22Rv1 (cell line): ENCODE measurements around the gene STS.

Experiments
- H3K27ac ChIP-seq: fragments of 450-650 bp; 2 replicates; pipeline ENCODE4 v1.5.1; 2017
- ZFX ChIP-seq: fragments of 450-650 bp; IDR thresholded peaks from 2 replicates; pipeline ENCODE4 v1.6.1; 2017; ENCODE audit warnings: antibody characterized with exemption, borderline replicate concordance
- TF ChIP-seq, protein P1 (sequence below): fragments of 450-650 bp; IDR thresholded peaks from 2 replicates; pipeline ENCODE4 v1.5.1; 2017; ENCODE audit warnings: mild to moderate bottlenecking

STS gene

DNA sequence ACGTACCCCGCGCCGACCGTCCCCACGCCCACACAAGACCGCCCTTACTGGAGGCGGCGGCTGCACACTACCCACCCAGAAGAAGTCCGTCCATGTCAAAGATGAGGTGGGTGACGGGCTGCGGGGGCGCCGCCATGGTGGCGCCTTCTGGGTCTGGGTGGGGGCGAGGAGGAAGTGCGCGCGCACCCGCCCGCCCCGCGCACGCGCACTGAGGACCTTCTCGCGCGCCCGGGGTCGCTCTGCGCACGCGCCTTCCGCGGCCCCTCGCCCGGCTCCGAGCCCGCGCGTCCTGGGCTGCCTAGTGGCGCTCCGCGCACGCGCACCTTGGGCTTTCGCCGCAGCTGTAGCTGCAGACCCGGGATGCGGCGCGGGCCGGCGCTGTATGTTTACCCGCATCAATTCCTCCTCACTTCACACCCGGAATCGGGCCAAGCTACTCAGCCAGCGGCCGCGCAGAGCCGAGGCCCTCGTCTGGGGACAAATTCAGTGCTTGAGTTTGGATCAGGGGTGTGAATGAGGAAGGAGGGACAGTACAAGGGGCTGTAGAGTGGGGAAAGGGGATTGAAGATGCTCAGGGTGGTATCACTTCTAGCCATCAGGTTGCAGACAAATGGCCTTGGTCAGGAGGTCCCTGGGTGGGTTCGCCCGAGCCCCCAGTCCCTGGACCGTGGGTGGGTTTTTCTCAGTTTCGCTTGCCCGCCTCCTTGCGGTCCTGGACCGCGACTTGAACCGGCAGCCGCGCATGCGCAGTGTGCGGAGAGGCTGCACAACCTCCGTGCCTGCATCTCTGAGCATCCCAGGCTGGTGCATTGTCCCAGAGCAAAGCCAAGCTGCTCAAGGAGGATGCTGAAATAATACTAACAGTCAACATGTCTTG is 704 bp downstream of the STS start, which contains the start of gene PUDP:
Gene PUDP, minus strand, starts transcription at position 176 of the 877 bp plus-strand sequence. Its CDS starts 40 bp downstream, at position 136.
- peak within 1 kb of the TSS; percentile 80 for H3K27ac ChIP-seq
- TF ChIP-seq, protein P1, sequence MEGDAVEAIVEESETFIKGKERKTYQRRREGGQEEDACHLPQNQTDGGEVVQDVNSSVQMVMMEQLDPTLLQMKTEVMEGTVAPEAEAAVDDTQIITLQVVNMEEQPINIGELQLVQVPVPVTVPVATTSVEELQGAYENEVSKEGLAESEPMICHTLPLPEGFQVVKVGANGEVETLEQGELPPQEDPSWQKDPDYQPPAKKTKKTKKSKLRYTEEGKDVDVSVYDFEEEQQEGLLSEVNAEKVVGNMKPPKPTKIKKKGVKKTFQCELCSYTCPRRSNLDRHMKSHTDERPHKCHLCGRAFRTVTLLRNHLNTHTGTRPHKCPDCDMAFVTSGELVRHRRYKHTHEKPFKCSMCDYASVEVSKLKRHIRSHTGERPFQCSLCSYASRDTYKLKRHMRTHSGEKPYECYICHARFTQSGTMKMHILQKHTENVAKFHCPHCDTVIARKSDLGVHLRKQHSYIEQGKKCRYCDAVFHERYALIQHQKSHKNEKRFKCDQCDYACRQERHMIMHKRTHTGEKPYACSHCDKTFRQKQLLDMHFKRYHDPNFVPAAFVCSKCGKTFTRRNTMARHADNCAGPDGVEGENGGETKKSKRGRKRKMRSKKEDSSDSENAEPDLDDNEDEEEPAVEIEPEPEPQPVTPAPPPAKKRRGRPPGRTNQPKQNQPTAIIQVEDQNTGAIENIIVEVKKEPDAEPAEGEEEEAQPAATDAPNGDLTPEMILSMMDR: peak; percentile 17; the same call in 1 of the 2 replicates
- no peak for TF ChIP-seq ZFX

- TF ChIP-seq, protein P1: no peak
- no peak for TF ChIP-seq ZFX
- H3K27ac ChIP-seq: no peak overlapping the region
Measured at GRCh38 chrX:7149411-7149810, 1.9 kb downstream of the STS start.

DNA sequence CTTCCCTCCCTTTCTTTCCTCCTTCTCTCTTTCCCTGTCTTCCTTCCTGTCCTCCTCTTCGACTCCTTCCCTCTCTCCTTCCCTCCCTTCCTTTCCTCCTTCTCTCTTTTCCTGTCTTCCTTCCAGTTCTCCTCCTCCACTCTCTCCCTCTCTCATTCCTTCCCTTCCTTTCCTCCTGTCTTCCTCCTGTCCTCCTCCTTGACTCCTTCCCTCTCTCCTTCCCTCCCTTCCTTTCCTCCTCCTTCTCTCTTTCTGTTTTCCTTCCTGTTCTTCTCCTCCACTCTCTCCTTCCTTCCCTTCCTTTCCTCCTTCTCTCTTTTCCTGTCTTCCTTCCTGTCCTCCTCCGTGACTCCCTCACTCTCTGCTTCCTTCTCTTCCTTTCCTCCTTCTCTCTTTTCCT is 5.7 kb downstream of the STS start:
- no peak overlapping the region for H3K27ac ChIP-seq
- TF ChIP-seq, protein P1: no peak
- TF ChIP-seq ZFX: no peak

GRCh38 chrX:7154041-7154597 is 6.6 kb downstream of the STS start:
- H3K27ac ChIP-seq: no peak overlapping the region
- no peak for TF ChIP-seq ZFX
- TF ChIP-seq, protein P1: no peak

- H3K27ac ChIP-seq: no peak overlapping the region
- no peak for TF ChIP-seq ZFX
- TF ChIP-seq, protein P1: no peak
Measured at GRCh38 chrX:7155163-7155562, 7.7 kb downstream of the STS start.

GRCh38 chrX:7156879-7157278 is 9.4 kb downstream of the STS start:
- H3K27ac ChIP-seq: no peak overlapping the region
- TF ChIP-seq, protein P1: no peak
- TF ChIP-seq ZFX: no peak

GRCh38 chrX:7158468-7158990 is 11.0 kb downstream of the STS start:
- no peak overlapping the region for H3K27ac ChIP-seq
- TF ChIP-seq ZFX: no peak
- TF ChIP-seq, protein P1: no peak
